AG04450 (cell line): ENCODE results near the gene CNOT2. TPM values are rescaled to one million over a fixed set of nuclear protein-coding genes. Genes with fewer than 3 reads are reported as not detected.

ENCODE experiments used
- CTCF ChIA-PET: fragments of 300-600, 350-600 bp; formaldehyde crosslinking; extraction: SDS; loops from one replicate; lab custom pipeline; 2022; ENCODE audit warnings: antibody characterized with exemption, inconsistent platforms; lab: Charles Lee
- POLR2A ChIA-PET: fragments of 350-600 bp; formaldehyde crosslinking; extraction: SDS; loops from one replicate; lab custom pipeline; 2021; ENCODE audit warnings: antibody characterized with exemption, inconsistent platforms; lab: Yijun Ruan, JAX
- DNase-seq: peaks from one replicate; pipeline ENCODE4 v3.0.0-alpha.2; 2011; ENCODE audit warnings: low read depth, low spot score
- H3K27ac ChIP-seq: one replicate; pipeline ENCODE4 v1.5.1; 2012; ENCODE audit warnings: low read depth, low read length, control low read depth
- H3K27me3 ChIP-seq: one replicate; pipeline ENCODE4 v1.6.0; 2012; ENCODE audit warnings: low read length; ENCODE audit not compliant: control insufficient read depth, insufficient read depth
- H3K4me3 ChIP-seq: 2 replicates; pipeline ENCODE4 v1.5.1; 2011; ENCODE audit warnings: mild to moderate bottlenecking, low read depth, low read length, control low read depth
- H3K9me3 ChIP-seq: 2 replicates; pipeline ENCODE4 v1.5.1; 2012; ENCODE audit warnings: low read length; ENCODE audit not compliant: control insufficient read depth, insufficient read depth
- CTCF ChIP-seq: IDR thresholded peaks from 2 replicates; pipeline ENCODE4 v1.5.1; 2011; ENCODE audit warnings: low read depth, low read length, control low read depth, inconsistent platforms
- polyA plus RNA-seq: library from polyadenylated mRNA; depleted of rRNA; stranded (reverse); fragments of >200 nt; gene quantifications from 2 replicates; pipeline ENCODE4 v1.2.3, GENCODE V29; 2011

Gene CNOT2
- polyA plus RNA-seq, 1 experiment, result 74.3 TPM

GRCh38 chr12:70334742-70335141 is 91.5 kb downstream of the CNOT2 start:
- CTCF ChIA-PET, result no interaction called here
- H3K9me3 ChIP-seq, result no peaks in the 10 kb centered on the region
- no peaks in the 10 kb centered on the region for H3K27me3 ChIP-seq
- H3K27ac ChIP-seq, result no peak overlapping the region
- DNase-seq, result no peak
- TF ChIP-seq CTCF, result no peak
- no peak overlapping the region for H3K4me3 ChIP-seq
- POLR2A ChIA-PET, result no interaction called here

GRCh38 chr12:70338531-70338930 is 95.3 kb downstream of the CNOT2 start:
- H3K9me3 ChIP-seq, result no peaks in the 10 kb centered on the region
- H3K27me3 ChIP-seq, result no peaks in the 10 kb centered on the region
- H3K4me3 ChIP-seq, result no peak overlapping the region
- DNase-seq, result no peak
- ChIA-PET POLR2A (no interaction called here), CTCF (no interaction called here)
- no peak overlapping the region for H3K27ac ChIP-seq
- no peak for TF ChIP-seq CTCF

GRCh38 chr12:70351076-70351475 is 107.8 kb downstream of the CNOT2 start:
- Histone ChIP-seq H3K9me3 (no peaks in the 10 kb centered on the region), H3K27me3 (no peaks in the 10 kb centered on the region), H3K27ac (no peak overlapping the region), H3K4me3 (no peak overlapping the region)
- TF ChIP-seq CTCF, result no peak
- POLR2A ChIA-PET, result no interaction called here
- no peak for DNase-seq
- CTCF ChIA-PET, result no interaction called here

GRCh38 chr12:70353780-70354660 is 110.8 kb downstream of the CNOT2 start:
- Histone ChIP-seq H3K27ac (no peak overlapping the region), H3K9me3 (no peaks in the 10 kb centered on the region), H3K27me3 (no peaks in the 10 kb centered on the region), H3K4me3 (no peak overlapping the region)
- POLR2A ChIA-PET, result no interaction called here
- no peak for DNase-seq
- CTCF ChIA-PET, result interaction anchor here (0.6 kb wide), 1 partner anchor 10 kb away, joined by 3 read pairs; no protein-coding TSS in a partner anchor
- TF ChIP-seq CTCF, result no peak

GRCh38 chr12:70354787-70355186 is 111.6 kb downstream of the CNOT2 start:
- POLR2A ChIA-PET, result no interaction called here
- Histone ChIP-seq H3K4me3 (no peak overlapping the region), H3K9me3 (no peaks in the 10 kb centered on the region), H3K27ac (no peak overlapping the region), H3K27me3 (no peaks in the 10 kb centered on the region)
- no peak for TF ChIP-seq CTCF
- DNase-seq, result no peak
- CTCF ChIA-PET, result no interaction called here
